ENCODE data around the gene PLEKHA1.

The PLEKHA1 gene

DNA sequence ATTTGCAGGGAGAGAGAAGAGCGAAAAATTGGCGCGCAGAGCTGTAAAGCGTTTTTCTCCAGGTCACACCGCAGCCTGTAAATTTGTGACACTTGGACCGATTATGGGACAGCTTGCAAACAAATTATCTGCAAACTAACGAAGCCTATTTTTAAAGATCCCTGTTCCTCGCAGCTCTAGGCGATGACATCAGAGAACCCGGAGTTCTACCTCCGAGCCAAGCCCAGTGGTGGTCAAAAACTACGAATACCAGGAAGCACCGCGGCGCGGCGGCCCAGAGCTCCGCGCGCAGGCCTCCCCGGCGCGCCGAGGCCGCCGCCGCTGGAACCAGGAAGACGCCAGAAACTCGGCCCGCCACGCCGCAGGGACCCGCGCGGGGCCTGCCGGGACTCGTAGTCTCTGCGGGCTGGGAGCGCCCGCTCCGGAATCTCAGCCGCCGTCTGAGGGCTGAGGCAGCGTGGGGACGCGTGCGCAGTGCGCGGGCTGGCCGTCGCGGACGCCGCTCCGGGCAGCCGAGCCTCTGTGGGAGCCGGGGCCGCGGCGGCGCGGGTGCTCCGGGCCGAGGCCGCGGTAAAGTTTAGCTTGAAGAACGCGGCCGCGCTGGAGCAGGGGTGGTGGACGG, at the start of gene PLEKHA1:
PLEKHA1 (plus strand) TSS at position 472 of the 622 bp plus-strand sequence. CDS start 18,493 bp downstream, outside the sequence.
- DNase-seq (ENCODE audit: low read depth): peak; percentile 29
- TF ChIP-seq CTCF (IDR thresholded peaks at IDR 0.05; ENCODE audit: low read depth, low read length, missing control alignments): no peak
- H3K4me3 ChIP-seq (ENCODE audit: low read depth, low read length): peak within 1 kb of the TSS; percentile 57

DNA sequence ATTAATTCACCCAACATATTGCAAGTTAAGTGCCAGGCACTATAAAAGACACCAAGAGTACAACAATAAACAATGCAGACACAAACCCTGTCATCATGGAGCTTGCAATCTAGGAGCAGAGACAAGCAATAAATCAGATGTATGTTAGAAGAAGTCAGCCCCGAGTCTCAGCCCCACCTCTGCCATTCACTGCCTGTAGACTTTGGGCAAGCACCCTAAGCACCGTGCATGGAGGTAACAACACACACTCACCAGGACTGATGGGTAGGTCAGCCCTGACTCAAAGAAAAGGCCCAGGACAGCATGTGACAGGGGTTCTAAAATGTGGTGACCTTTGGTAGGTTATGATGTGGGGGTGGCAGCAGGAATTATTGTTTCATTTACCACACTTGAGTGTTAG, 49.3 kb upstream of the PLEKHA1 start:
- no peak for DNase-seq (ENCODE audit: low read depth)
- no peak for TF ChIP-seq CTCF (IDR thresholded peaks at IDR 0.05; ENCODE audit: low read depth, low read length, missing control alignments)
- no peak overlapping the region for H3K4me3 ChIP-seq (ENCODE audit: low read depth, low read length)

DNA sequence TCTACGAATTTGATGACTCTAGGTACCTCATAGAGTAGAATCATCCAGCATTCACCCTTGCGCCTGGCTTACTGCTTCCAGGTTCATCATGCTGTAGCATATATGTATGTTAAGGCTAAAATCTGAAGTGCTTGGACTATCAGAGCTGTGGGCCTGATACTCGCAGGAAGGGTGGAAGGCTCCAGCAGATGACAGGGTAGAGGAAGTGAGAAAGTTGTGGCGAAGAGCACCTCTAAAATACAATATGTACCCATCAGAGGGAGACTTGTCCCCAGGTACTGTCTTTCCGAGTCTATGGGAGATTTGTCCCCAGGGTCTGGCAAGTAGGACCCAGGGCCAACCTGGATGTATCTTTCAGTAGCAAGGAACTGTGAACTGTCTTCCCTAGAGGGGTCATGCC, 48.1 kb upstream of the PLEKHA1 start:
- DNase-seq (ENCODE audit: low read depth): no peak
- no peak overlapping the region for H3K4me3 ChIP-seq (ENCODE audit: low read depth, low read length)
- no peak for TF ChIP-seq CTCF (IDR thresholded peaks at IDR 0.05; ENCODE audit: low read depth, low read length, missing control alignments)

DNA sequence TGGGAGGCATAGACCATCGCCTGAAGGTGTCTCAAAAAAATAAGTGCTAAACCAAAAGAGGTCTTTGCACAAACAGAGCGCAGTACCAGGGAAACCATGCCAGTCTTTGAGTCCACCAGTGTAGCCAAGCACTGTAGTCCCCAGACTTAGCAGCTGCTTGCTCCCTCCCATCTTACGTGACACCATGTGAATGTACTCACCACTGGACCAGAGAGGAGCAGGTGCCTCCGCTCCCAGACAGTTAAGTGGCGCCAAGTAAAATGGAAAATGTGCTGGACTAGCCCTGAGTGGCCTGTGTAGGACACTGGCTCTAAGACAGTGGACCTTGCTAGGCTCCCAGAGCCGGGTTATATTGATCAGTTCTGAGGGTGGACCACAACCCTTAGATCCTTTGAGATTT, 47.7 kb upstream of the PLEKHA1 start:
- TF ChIP-seq CTCF (IDR thresholded peaks at IDR 0.05; ENCODE audit: low read depth, low read length, missing control alignments): no peak
- H3K4me3 ChIP-seq (ENCODE audit: low read depth, low read length): no peak overlapping the region
- DNase-seq (ENCODE audit: low read depth): no peak

GRCh38 chr10:122327237-122328206, 47.0 kb upstream of the PLEKHA1 start:
- no peak for TF ChIP-seq CTCF (IDR thresholded peaks at IDR 0.05; ENCODE audit: low read depth, low read length, missing control alignments)
- no peak overlapping the region for H3K4me3 ChIP-seq (ENCODE audit: low read depth, low read length)
- no peak for DNase-seq (ENCODE audit: low read depth)

DNA sequence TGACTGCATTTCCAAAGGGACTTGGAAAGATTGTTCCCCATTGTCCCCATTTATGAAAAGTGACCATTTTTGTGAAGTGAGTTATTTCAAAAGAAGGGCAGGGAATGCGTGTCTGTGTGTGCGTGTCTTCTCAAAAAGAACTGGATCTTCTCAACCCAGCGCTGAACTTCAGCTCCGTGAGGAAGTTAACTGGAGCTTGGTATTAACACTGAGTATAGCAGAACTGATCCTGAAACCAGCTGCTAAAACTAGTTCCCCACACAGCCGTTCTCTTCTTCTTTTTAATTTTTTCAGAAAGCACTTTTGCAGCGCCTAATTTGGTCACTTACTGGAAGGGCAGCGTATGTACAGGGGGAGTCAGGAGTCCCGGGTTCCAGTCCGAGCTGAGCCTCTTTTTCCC, 45.8 kb upstream of the PLEKHA1 start:
- TF ChIP-seq CTCF (IDR thresholded peaks at IDR 0.05; ENCODE audit: low read depth, low read length, missing control alignments): no peak
- no peak for DNase-seq (ENCODE audit: low read depth)
- H3K4me3 ChIP-seq (ENCODE audit: low read depth, low read length): no peak overlapping the region

Data from GM12864 (cell line).